Measurements from ENCODE around the gene C10orf120. TPM values are rescaled to one million over a fixed set of nuclear protein-coding genes. Genes with fewer than 3 reads are reported as not detected.

The C10orf120 gene
- total and polyA plus RNA-seq, 9 donors = not detected

DNA sequence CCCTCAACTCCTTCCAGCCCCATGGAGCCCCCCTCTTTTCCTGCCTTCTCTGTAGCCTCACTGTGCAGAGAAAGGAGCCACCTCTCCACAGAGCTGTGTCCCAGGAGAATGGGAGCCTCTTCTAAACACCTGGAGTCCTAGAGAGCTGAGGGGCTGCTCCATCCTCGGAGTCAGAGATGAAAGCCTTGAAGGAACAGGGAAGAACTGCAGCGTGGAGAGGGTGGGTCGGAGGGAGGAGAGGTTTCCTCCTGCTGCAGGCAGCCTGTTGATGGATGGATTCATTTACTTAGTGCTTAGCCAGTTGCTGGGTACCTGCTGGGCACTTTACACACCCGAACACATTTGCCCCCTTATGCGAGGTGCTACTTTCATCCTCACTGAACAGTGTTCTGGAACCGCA is 39.0 kb downstream of the C10orf120 start:
- TF ChIP-seq EP300 (IDR thresholded peaks at IDR 0.05) (no peak), POLR2A (IDR thresholded peaks at IDR 0.05) (no peak)
- TF ChIP-seq, protein P1, sequence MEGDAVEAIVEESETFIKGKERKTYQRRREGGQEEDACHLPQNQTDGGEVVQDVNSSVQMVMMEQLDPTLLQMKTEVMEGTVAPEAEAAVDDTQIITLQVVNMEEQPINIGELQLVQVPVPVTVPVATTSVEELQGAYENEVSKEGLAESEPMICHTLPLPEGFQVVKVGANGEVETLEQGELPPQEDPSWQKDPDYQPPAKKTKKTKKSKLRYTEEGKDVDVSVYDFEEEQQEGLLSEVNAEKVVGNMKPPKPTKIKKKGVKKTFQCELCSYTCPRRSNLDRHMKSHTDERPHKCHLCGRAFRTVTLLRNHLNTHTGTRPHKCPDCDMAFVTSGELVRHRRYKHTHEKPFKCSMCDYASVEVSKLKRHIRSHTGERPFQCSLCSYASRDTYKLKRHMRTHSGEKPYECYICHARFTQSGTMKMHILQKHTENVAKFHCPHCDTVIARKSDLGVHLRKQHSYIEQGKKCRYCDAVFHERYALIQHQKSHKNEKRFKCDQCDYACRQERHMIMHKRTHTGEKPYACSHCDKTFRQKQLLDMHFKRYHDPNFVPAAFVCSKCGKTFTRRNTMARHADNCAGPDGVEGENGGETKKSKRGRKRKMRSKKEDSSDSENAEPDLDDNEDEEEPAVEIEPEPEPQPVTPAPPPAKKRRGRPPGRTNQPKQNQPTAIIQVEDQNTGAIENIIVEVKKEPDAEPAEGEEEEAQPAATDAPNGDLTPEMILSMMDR (IDR thresholded peaks at IDR 0.05) = no peak
- Histone ChIP-seq H3K4me1 (ENCODE audit: insufficient read depth) (no peaks in the 10 kb centered on the region), H3K4me3 (no peak overlapping the region), H3K27me3 (no peaks in the 10 kb centered on the region), H3K9me3 (no peaks in the 10 kb centered on the region), H3K27ac (no peak overlapping the region), H3K36me3 (no peaks in the 10 kb centered on the region)
- no peak for DNase-seq
- intact Hi-C loops (cut with DNase I) = no loop called here
- WGBS, 3 donors = 69 to 79% (median 72%) methylated on average over 6 of the region's 6 CpGs

DNA sequence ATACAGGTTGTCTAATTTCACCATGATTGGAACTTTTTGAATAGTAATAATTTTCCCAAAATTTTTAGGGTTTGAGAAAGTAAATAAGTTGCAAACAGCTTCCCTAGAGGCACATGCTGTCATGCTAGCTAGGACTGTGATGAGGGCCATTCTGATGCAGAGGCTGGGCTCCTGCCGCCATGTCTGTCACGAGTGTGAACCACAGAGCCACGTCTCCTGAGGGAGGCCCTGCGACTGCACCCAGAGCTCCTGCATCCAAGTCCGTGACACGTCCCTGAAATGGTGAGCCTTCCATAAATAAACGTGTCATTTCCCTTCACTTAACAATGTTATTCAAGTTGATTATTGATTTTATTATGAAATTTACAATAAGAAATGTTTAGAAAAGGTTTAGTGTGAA is 40.0 kb downstream of the C10orf120 start:
- H3K4me3 ChIP-seq = no peak overlapping the region
- no peak for TF ChIP-seq EP300 (IDR thresholded peaks at IDR 0.05)
- TF ChIP-seq POLR2A (IDR thresholded peaks at IDR 0.05) = no peak
- TF ChIP-seq, protein P1 (IDR thresholded peaks at IDR 0.05) = no peak
- intact Hi-C loops (cut with DNase I) = no loop called here
- H3K27ac ChIP-seq = no peak overlapping the region
- no peaks in the 10 kb centered on the region for H3K36me3 ChIP-seq
- DNase-seq = no peak
- H3K9me3 ChIP-seq = no peaks in the 10 kb centered on the region
- no peaks in the 10 kb centered on the region for H3K27me3 ChIP-seq
- H3K4me1 ChIP-seq (ENCODE audit: insufficient read depth) = no peaks in the 10 kb centered on the region
- 79% methylated on average over 7 of the region's 7 CpGs for WGBS, 3 donors

DNA sequence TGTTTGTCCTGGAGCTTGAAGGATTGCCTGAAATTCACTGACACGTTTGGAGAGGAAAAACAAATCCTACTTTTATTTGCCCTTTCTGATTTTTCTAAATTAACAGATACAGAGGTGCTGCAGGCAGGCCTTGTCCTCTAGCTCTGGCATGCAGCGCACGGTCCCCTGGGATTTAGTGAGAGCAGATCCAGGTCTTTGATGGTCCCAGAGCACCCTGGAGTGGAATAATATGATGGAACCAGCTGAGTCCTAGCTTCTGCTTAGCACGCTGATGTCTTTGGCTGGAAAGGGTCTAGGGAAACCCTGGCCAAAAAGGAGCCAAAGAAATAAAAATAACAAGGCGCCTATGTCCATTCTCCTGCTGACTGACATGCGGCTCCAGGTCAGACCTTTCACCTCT is 40.5 kb downstream of the C10orf120 start:
- TF ChIP-seq, protein P1 (IDR thresholded peaks at IDR 0.05) = no peak
- TF ChIP-seq EP300 (IDR thresholded peaks at IDR 0.05) = no peak
- TF ChIP-seq POLR2A (IDR thresholded peaks at IDR 0.05) = no peak
- DNase-seq = no peak
- 73 to 78% (median 76%) methylated on average over 6 of the region's 6 CpGs for WGBS, 3 donors
- H3K36me3 ChIP-seq = no peaks in the 10 kb centered on the region
- intact Hi-C loops (cut with DNase I) = no loop called here
- H3K4me3 ChIP-seq = no peak overlapping the region
- no peaks in the 10 kb centered on the region for H3K9me3 ChIP-seq
- no peaks in the 10 kb centered on the region for H3K27me3 ChIP-seq
- no peaks in the 10 kb centered on the region for H3K4me1 ChIP-seq (ENCODE audit: insufficient read depth)
- no peak overlapping the region for H3K27ac ChIP-seq

DNA sequence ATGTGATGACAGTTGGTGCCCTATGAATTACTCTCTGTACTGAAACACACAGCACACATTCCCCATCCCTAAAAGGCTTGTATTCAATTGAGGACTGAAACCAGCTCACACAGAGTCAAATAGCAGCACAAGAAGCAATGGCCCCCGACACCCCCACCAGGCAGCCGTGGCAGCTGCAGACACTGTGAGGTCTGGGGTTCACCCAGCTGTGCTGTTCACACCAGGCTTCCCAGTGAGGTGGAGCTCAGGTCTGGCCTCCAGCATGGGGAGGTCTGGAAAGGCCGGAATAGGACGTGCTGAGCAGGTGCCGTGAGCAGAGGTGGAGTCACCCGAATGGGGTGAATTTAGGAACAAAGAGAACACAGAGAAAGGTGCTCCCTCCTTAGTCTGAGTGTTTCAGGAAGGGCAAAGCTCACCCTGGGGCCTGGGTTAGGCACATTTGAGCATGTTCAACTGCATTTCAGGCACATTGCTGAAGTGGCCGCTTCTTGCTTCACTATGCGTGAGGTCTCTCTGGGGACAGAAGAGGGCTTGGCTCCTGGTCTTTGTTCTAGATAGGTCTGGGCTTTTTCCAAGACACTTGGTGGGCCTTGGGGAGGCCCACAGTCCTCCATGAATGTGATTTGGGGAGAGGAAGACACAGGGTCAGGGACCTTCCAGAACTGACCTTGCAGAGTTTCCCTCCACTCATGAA is 41.1 kb downstream of the C10orf120 start:
- no peaks in the 10 kb centered on the region for H3K36me3 ChIP-seq
- TF ChIP-seq EP300 (IDR thresholded peaks at IDR 0.05) = no peak
- TF ChIP-seq, protein P1 (IDR thresholded peaks at IDR 0.05) = no peak
- no peak for TF ChIP-seq POLR2A (IDR thresholded peaks at IDR 0.05)
- no peak overlapping the region for H3K4me3 ChIP-seq
- intact Hi-C loops (cut with DNase I) = no loop called here
- H3K9me3 ChIP-seq = no peaks in the 10 kb centered on the region
- no peak overlapping the region for H3K27ac ChIP-seq
- 79 to 84% (median 79%) methylated on average over 8 of the region's 8 CpGs for WGBS, 3 donors
- DNase-seq = no peak
- no peaks in the 10 kb centered on the region for H3K27me3 ChIP-seq
- H3K4me1 ChIP-seq (ENCODE audit: insufficient read depth) = no peaks in the 10 kb centered on the region
